Ovary (tissue), 3 donors: ENCODE results near the gene TMEM14A.

ENCODE experiments used
- CTCF ChIP-seq, 3 donors: fragments of 450-650 bp in 2 of 3; fragments of 200-600 bp in 1 of 3; IDR thresholded peaks; one replicate each; pipeline versions ENCODE4 v1.5.1 to v1.8.0; 2016 to 2022; ENCODE audit warnings: antibody characterized with exemption in 3 of 3, mild to moderate bottlenecking in 1 of 3
- EP300 ChIP-seq: sonication (generic); formaldehyde crosslinking; IDR thresholded peaks from one replicate; pipeline ENCODE4 v1.6.1; 2017; ENCODE audit warnings: antibody characterized with exemption
- POLR2A ChIP-seq: fragments of 450-650 bp; IDR thresholded peaks from one replicate; pipeline ENCODE4 v1.6.1; 2017; ENCODE audit warnings: antibody characterized with exemption, mild to moderate bottlenecking, moderate library complexity
- donor health status: DM: no; HTN: no; CAD: no.

DNA sequence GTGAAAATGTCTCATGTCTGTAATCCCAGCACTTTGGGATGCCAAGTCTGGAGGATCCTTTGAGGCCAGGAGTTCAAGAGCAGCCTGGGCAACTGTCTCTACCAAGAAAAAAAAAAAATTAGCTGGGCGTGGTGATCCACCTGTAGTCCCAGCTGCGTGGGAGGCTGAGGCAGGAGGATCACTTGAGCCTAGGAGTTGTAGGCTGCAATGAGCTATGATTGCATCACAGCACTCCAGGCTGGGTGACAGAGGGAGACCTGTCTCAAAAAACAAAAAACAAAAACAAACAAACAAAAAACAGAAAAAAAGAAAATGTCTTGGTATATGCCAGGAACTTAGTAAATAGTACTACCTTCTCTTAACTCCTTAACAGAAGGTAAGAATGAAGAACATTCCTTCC, 31.4 kb upstream of the TMEM14A start:
- TF ChIP-seq EP300 (no peak), CTCF (IDR thresholded peaks at IDR 0.05) (no peak), POLR2A (no peak)
